Measurements from ENCODE around the gene RNF187. TPM values are rescaled to one million over a fixed set of nuclear protein-coding genes. Genes with fewer than 3 reads are reported as not detected.
"Not testable (repeated sequence)": the region's sequence is repeated elsewhere in the genome, so short reads cannot be mapped to it uniquely, and the experiment has no call there.

RNF187 gene
- total RNA-seq, 1 donor from 2014 or later: 201 TPM

DNA sequence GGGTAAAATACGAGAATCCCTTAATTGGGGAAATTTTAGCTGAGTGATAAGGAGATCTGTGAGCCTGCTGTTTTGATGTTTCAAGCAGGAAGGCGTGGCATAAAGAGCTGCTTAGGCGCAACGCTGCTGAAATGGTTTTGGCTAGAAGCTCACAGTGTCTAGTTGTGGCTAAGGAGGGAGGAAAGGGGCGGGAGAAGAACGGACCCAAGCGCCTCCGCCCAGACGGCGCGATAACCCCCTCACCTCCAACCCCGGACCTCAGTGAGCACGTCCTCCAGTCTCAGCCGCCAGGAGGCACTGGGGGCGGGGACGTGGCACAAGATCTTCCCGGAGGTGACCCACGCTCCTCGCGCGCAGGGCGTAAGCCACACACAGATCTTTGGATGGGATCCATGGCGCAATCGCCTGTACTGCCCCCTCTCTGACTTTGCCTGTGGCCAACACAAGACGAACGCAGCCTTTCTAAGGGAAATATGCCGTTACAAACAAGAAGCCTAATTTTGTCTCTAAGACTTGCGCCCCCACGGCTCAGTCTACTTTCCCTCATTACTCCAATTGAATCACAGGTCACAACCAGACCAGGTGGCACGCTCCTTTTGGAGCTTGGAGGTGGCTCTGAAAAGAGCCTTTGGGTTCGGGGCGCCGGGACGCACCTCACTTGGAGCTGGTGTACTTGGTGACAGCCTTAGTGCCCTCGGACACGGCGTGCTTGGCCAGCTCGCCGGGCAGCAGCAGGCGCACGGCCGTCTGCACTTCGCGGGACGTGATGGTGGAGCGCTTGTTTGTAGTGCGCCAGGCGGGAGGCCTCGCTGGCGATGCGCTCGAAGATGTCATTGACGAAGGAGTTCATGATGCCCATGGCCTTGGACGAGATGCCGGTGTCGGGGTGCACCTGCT, 23.4 kb upstream of the RNF187 start:
- Mint-ChIP-seq H3K4me3 (ENCODE audit: unreplicated experiment) (peak overlapping the region; percentile 91), H3K9me3 (ENCODE audit: unreplicated experiment) (peaks cover 5% of the 10 kb centered on the region), H3K4me1 (ENCODE audit: low read depth, unreplicated experiment) (peaks cover 13% of the 10 kb centered on the region), H3K27me3 (ENCODE audit: unreplicated experiment) (peaks cover 8% of the 10 kb centered on the region), H3K27ac (ENCODE audit: unreplicated experiment) (peak overlapping the region; percentile 80), H3K36me3 (ENCODE audit: unreplicated experiment) (no peaks in the 10 kb centered on the region)
- peak; percentile 75 for DNase-seq
- TF ChIP-seq, protein P1, sequence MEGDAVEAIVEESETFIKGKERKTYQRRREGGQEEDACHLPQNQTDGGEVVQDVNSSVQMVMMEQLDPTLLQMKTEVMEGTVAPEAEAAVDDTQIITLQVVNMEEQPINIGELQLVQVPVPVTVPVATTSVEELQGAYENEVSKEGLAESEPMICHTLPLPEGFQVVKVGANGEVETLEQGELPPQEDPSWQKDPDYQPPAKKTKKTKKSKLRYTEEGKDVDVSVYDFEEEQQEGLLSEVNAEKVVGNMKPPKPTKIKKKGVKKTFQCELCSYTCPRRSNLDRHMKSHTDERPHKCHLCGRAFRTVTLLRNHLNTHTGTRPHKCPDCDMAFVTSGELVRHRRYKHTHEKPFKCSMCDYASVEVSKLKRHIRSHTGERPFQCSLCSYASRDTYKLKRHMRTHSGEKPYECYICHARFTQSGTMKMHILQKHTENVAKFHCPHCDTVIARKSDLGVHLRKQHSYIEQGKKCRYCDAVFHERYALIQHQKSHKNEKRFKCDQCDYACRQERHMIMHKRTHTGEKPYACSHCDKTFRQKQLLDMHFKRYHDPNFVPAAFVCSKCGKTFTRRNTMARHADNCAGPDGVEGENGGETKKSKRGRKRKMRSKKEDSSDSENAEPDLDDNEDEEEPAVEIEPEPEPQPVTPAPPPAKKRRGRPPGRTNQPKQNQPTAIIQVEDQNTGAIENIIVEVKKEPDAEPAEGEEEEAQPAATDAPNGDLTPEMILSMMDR (IDR thresholded peaks at IDR 0.05; ENCODE audit: partially characterized antibody, unreplicated experiment): peak; percentile 37

- Mint-ChIP-seq H3K27ac (ENCODE audit: unreplicated experiment) (peak overlapping the region; percentile 98), H3K27me3 (ENCODE audit: unreplicated experiment) (peaks cover 8% of the 10 kb centered on the region), H3K4me1 (ENCODE audit: low read depth, unreplicated experiment) (peaks cover 13% of the 10 kb centered on the region), H3K36me3 (ENCODE audit: unreplicated experiment) (no peaks in the 10 kb centered on the region), H3K9me3 (ENCODE audit: unreplicated experiment) (peaks cover 5% of the 10 kb centered on the region), H3K4me3 (ENCODE audit: unreplicated experiment) (peak overlapping the region; percentile 91)
- peak; percentile 89 for DNase-seq
- TF ChIP-seq, protein P1 (IDR thresholded peaks at IDR 0.05; ENCODE audit: partially characterized antibody, unreplicated experiment): no peak
These were observed 22.6 kb upstream of the RNF187 start for GRCh38 chr1:228464487-228464983.

GRCh38 chr1:228465141-228465540, 22.0 kb upstream of the RNF187 start:
- H3K27me3 Mint-ChIP-seq (ENCODE audit: unreplicated experiment): peaks cover 8% of the 10 kb centered on the region
- H3K9me3 Mint-ChIP-seq (ENCODE audit: unreplicated experiment): peaks cover 5% of the 10 kb centered on the region
- peak overlapping the region; percentile 98 for H3K27ac Mint-ChIP-seq (ENCODE audit: unreplicated experiment)
- peaks cover 13% of the 10 kb centered on the region for H3K4me1 Mint-ChIP-seq (ENCODE audit: low read depth, unreplicated experiment)
- peak overlapping the region; percentile 91 for H3K4me3 Mint-ChIP-seq (ENCODE audit: unreplicated experiment)
- TF ChIP-seq, protein P1 (IDR thresholded peaks at IDR 0.05; ENCODE audit: partially characterized antibody, unreplicated experiment): no peak
- no peaks in the 10 kb centered on the region for H3K36me3 Mint-ChIP-seq (ENCODE audit: unreplicated experiment)
- DNase-seq: no peak

DNA sequence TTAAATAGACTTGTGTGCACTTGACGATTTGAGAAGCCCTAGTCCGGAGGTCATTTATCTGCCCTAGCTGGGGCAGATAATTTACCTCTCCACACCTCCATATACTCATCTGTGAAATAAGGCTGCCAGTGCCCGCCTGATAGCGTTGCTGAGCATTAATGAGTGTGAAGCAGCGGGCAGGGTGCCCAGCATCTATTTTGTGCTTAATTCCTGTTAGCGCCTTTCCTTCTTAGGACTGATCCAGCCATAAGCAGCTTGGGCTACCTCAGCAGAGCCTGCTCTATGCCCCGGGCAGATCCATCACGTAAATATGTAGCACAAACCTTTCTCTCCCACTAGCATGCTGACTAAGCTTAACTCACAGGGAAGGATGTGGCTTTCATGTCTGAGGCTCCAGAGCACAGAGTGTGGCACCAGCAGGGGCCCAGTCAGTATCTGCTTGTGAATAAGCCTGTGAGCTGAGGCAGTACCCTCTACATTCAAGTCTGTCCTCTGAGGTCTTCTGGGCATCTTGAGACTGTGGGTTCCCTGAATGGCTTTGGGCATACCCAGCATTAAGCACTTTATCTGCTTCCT, 21.5 kb upstream of the RNF187 start:
- Mint-ChIP-seq H3K9me3 (ENCODE audit: unreplicated experiment) (peaks cover 5% of the 10 kb centered on the region), H3K36me3 (ENCODE audit: unreplicated experiment) (no peaks in the 10 kb centered on the region), H3K4me3 (ENCODE audit: unreplicated experiment) (peak overlapping the region; percentile 91), H3K27ac (ENCODE audit: unreplicated experiment) (peak overlapping the region; percentile 98), H3K4me1 (ENCODE audit: low read depth, unreplicated experiment) (peaks cover 13% of the 10 kb centered on the region), H3K27me3 (ENCODE audit: unreplicated experiment) (peaks cover 10% of the 10 kb centered on the region)
- DNase-seq: no peak
- TF ChIP-seq, protein P1 (IDR thresholded peaks at IDR 0.05; ENCODE audit: partially characterized antibody, unreplicated experiment): no peak

GRCh38 chr1:228468188-228468587, 19.0 kb upstream of the RNF187 start:
- not testable (repeated sequence) for H3K9me3 Mint-ChIP-seq (ENCODE audit: unreplicated experiment); H3K27ac Mint-ChIP-seq (ENCODE audit: unreplicated experiment); H3K4me3 Mint-ChIP-seq (ENCODE audit: unreplicated experiment); H3K36me3 Mint-ChIP-seq (ENCODE audit: unreplicated experiment); DNase-seq
- Mint-ChIP-seq H3K27me3 (ENCODE audit: unreplicated experiment) (peaks cover 10% of the 10 kb centered on the region), H3K4me1 (ENCODE audit: low read depth, unreplicated experiment) (peaks cover 11% of the 10 kb centered on the region)
